A549 (cell line): ENCODE data around the gene FYB1. TPM values are rescaled to one million over a fixed set of nuclear protein-coding genes. Genes with fewer than 3 reads are reported as not detected.

ENCODE experiments used
- ATAC-seq, 2 experiments: fragments of 200-7000 bp in 1 of 2; fragments of >200 bp in 1 of 2; cut with Nextera tagmentation in 1 of 2; cut with Tn5 transposase in 1 of 2; 3 replicates each; pipeline versions ENCODE4 v1.8.0 to v1.9.1; 2018 to 2020; ENCODE audit warnings: mild to moderate bottlenecking in 1 of 2, moderate library complexity in 1 of 2
- CTCF ChIA-PET: fragments of 300-600 bp; sonication (Branson Sonifier 250); formaldehyde crosslinking; extraction: SDS; loops from one replicate; lab custom pipeline; 2021; ENCODE audit warnings: antibody characterized with exemption, inconsistent platforms; lab: Yijun Ruan, JAX
- POLR2A ChIA-PET: fragments of 350-600 bp; formaldehyde crosslinking; extraction: SDS; loops from one replicate; lab custom pipeline; 2021; ENCODE audit warnings: antibody characterized with exemption, inconsistent platforms; lab: Yijun Ruan, JAX
- DNase-seq, 2 experiments: peaks; one replicate each; pipeline versions ENCODE4 v3.0.0 to v3.0.0-alpha.2; 2011 to 2016; ENCODE audit warnings: low read depth in 1 of 2, low spot score in 1 of 2
- FAIRE-seq: peaks from 2 replicates; lab custom pipeline; 2011; peaks lifted over from hg19 to GRCh38; lab: Jason Lieb, UNC
- H3K27ac ChIP-seq, 2 experiments: fragments of >200 bp; sonication (Bioruptor Twin); formaldehyde crosslinking; 3 replicates each; pipeline ENCODE4 v1.5.1; 2016 to 2017
- H3K4me1 ChIP-seq: fragments of >200 bp; sonication (Bioruptor Twin); formaldehyde crosslinking; 3 replicates; pipeline ENCODE4 v1.6.1; 2016
- H3K4me2 ChIP-seq: fragments of >200 bp; sonication (Bioruptor Twin); formaldehyde crosslinking; 3 replicates; pipeline ENCODE4 v1.6.1; 2016
- H3K4me3 ChIP-seq: fragments of >200 bp; sonication (Bioruptor Twin); formaldehyde crosslinking; 3 replicates; pipeline ENCODE4 v1.5.1; 2016
- H3K9me3 ChIP-seq: fragments of >200 bp; sonication (Bioruptor Twin); formaldehyde crosslinking; 3 replicates; pipeline ENCODE4 v1.6.1; 2016
- CEBPB ChIP-seq, 2 experiments: fragments of >200 bp in 1 of 2; sonication (Bioruptor Twin) in 1 of 2; formaldehyde crosslinking in 1 of 2; IDR thresholded peaks; 2 replicates each; pipeline ENCODE4 v1.6.1; 2012 to 2016
- CTCF ChIP-seq: fragments of >200 bp; sonication (Bioruptor Twin); formaldehyde crosslinking; IDR thresholded peaks from 3 replicates; pipeline ENCODE4 v1.5.1; 2016
- E2F6 ChIP-seq: IDR thresholded peaks from 2 replicates; pipeline ENCODE4 v1.6.1; 2012; ENCODE audit warnings: low read depth, borderline replicate concordance
- FOSB ChIP-seq: fragments of 250-450 bp; sonication (Bioruptor Pico); IDR thresholded peaks from 2 replicates; pipeline ENCODE4 v1.5.0; 2020; ENCODE audit warnings: mild to moderate bottlenecking, moderate library complexity
- GATA3 ChIP-seq: IDR thresholded peaks from 2 replicates; pipeline ENCODE4 v1.6.1; 2012; ENCODE audit warnings: borderline replicate concordance
- HES2 ChIP-seq: fragments of >200 bp; sonication (Bioruptor Twin); formaldehyde crosslinking; IDR thresholded peaks from 2 replicates; pipeline ENCODE4 v1.6.1; 2016
- HEYL ChIP-seq: fragments of 250-450 bp; sonication (Bioruptor Pico); IDR thresholded peaks from 2 replicates; pipeline ENCODE4 v1.8.0; 2021; ENCODE audit warnings: mild to moderate bottlenecking, moderate library complexity
- HOXA7 ChIP-seq: fragments of 250-450 bp; sonication (Bioruptor Pico); IDR thresholded peaks from 2 replicates; pipeline ENCODE4 v1.5.0; 2020; ENCODE audit warnings: mild to moderate bottlenecking, moderate library complexity
- HOXB13 ChIP-seq: fragments of 250-450 bp; sonication (Bioruptor Pico); IDR thresholded peaks from 2 replicates; pipeline ENCODE4 v1.5.0; 2020; ENCODE audit warnings: low read depth, mild to moderate bottlenecking, moderate library complexity
- JUN ChIP-seq, 2 experiments: fragments of >200 bp; sonication (Bioruptor Twin); formaldehyde crosslinking; IDR thresholded peaks; 2 replicates in 1 of 2; 3 replicates in 1 of 2; pipeline ENCODE4 v1.6.1; 2016 to 2017
- JUNB ChIP-seq: fragments of >200 bp; sonication (Bioruptor Twin); formaldehyde crosslinking; IDR thresholded peaks from 2 replicates; pipeline ENCODE4 v1.6.1; 2016
- KDM1A ChIP-seq: fragments of 200-600 bp; sonication (generic); IDR thresholded peaks from 2 replicates; pipeline ENCODE4 v1.6.1; 2016; ENCODE audit warnings: low read depth, mild to moderate bottlenecking
- MAFK ChIP-seq: fragments of 450-650 bp; IDR thresholded peaks from 2 replicates; pipeline ENCODE4 v1.6.1; 2014; ENCODE audit not compliant: partially characterized antibody
- MAZ ChIP-seq: fragments of 150-350 bp; IDR thresholded peaks from 2 replicates; pipeline ENCODE4 v1.6.1; 2014; ENCODE audit warnings: antibody characterized with exemption, low read depth, low read length, borderline replicate concordance
- NPAS2 ChIP-seq: fragments of 250-450 bp; sonication (Bioruptor Pico); IDR thresholded peaks from 2 replicates; pipeline ENCODE4 v1.8.0; 2022; ENCODE audit warnings: mild to moderate bottlenecking, moderate library complexity, borderline replicate concordance
- PBX3 ChIP-seq: IDR thresholded peaks from 2 replicates; pipeline ENCODE4 v1.6.1; 2012
- POLR2A ChIP-seq: IDR thresholded peaks from 2 replicates; pipeline ENCODE4 v1.6.1; 2012; ENCODE audit warnings: mild to moderate bottlenecking, low read length
- RAD21 ChIP-seq, 2 experiments: fragments of >200 bp in 1 of 2; sonication (Bioruptor Twin) in 1 of 2; formaldehyde crosslinking in 1 of 2; IDR thresholded peaks in 1 of 2; conservative IDR thresholded peaks in 1 of 2; 2 replicates in 1 of 2; 3 replicates in 1 of 2; pipeline ENCODE4 v1.6.1; 2012 to 2018; ENCODE audit warnings: inconsistent platforms in 1 of 2
- RARB ChIP-seq: fragments of 250-450 bp; sonication (Bioruptor Pico); IDR thresholded peaks from 2 replicates; pipeline ENCODE4 v1.8.0; 2021; ENCODE audit warnings: mild to moderate bottlenecking, moderate library complexity
- RCOR1 ChIP-seq: fragments of 150-350 bp; IDR thresholded peaks from 2 replicates; pipeline ENCODE4 v1.6.1; 2014; ENCODE audit warnings: antibody characterized with exemption, low read length, low read depth
- REST ChIP-seq: fragments of 200-600 bp; sonication (generic); IDR thresholded peaks from 2 replicates; pipeline ENCODE4 v1.6.1; 2016; ENCODE audit warnings: antibody characterized with exemption, mild to moderate bottlenecking, moderate library complexity
- RFX5 ChIP-seq: fragments of 450-650 bp; IDR thresholded peaks from 2 replicates; pipeline ENCODE4 v1.7.1; 2014; ENCODE audit warnings: antibody characterized with exemption, mild to moderate bottlenecking, moderate library complexity
- RNF2 ChIP-seq: fragments of 200-600 bp; sonication (generic); IDR thresholded peaks from 2 replicates; pipeline ENCODE4 v1.6.1; 2016; ENCODE audit warnings: low read depth, mild to moderate bottlenecking, antibody characterized with exemption, moderate library complexity, borderline replicate concordance
- TFCP2L1 ChIP-seq: fragments of 250-450 bp; sonication (Bioruptor Pico); IDR thresholded peaks from 2 replicates; pipeline ENCODE4 v1.5.0; 2021; ENCODE audit warnings: mild to moderate bottlenecking
- TP53 ChIP-seq: fragments of 250-450 bp; sonication (Bioruptor Pico); IDR thresholded peaks from 2 replicates; pipeline ENCODE4 v1.5.0; 2021; ENCODE audit warnings: mild to moderate bottlenecking, moderate library complexity
- ZC3H11A ChIP-seq: fragments of 450-650 bp; IDR thresholded peaks from 2 replicates; pipeline ENCODE4 v1.6.1; 2014; ENCODE audit warnings: antibody characterized with exemption, mild to moderate bottlenecking
- WGBS: methylation state at CpG from one replicate; pipeline ENCODE4 v1.1.6; 2017; ENCODE audit errors: missing lambda C conversion rate; 5-methylcytosine and 5-hydroxymethylcytosine counted together
- polyA plus RNA-seq, 4 experiments: library from polyadenylated mRNA; depleted of rRNA in 3 of 4; stranded (reverse); fragments of >200 nt; fragmentation: RNase III in 1 of 4; extraction: RNeasy Plus Mini Kit Qiagen cat#74134 plus additional on column Dnase treatment in 1 of 4; gene quantifications; 2 replicates in 3 of 4; 3 replicates in 1 of 4; pipeline ENCODE4 v1.2.3, GENCODE V29; 2011 to 2017

The FYB1 gene
- polyA plus RNA-seq, 2 of the 4 experiments (the other 2 are of a cell fraction), result 7.4 to 34.6 TPM

- peak overlapping the region; percentile 70 for H3K4me2 ChIP-seq
- FAIRE-seq, result no peak
- CTCF ChIA-PET, result interaction anchor here (1.0 to 5.9 kb wide), 4 partner anchors 12 to 126 kb away, joined by 3 to 45 read pairs (median 4); no protein-coding TSS in a partner anchor
- H3K27ac ChIP-seq, result peak overlapping the region; percentile 81 to 84
- no peak for DNase-seq
- POLR2A ChIA-PET, result no interaction called here
- 80% methylated on average over 7 of the region's 7 CpGs for WGBS
- H3K4me1 ChIP-seq, result peaks cover 21% of the 10 kb centered on the region
- H3K9me3 ChIP-seq, result peaks cover 26% of the 10 kb centered on the region; the same call in 2 of the 3 replicates
- TF ChIP-seq RAD21 (conservative IDR thresholded peaks at IDR 0.05 in 1 of 2, IDR thresholded peaks at IDR 0.05 in 1 of 2), result no peak
- no peak for TF ChIP-seq RNF2
- no peak for TF ChIP-seq HEYL (CRISPR knock-in tag)
- no peak for TF ChIP-seq NPAS2 (CRISPR knock-in tag)
- no peak for TF ChIP-seq HOXB13 (CRISPR knock-in tag)
- TF ChIP-seq TFCP2L1, result no peak
- no peak for TF ChIP-seq JUN (IDR thresholded peaks at IDR 0.05)
- TF ChIP-seq CEBPB (IDR thresholded peaks at IDR 0.05), result no peak
- TF ChIP-seq RCOR1, result no peak
- TF ChIP-seq HES2, result no peak
- no peak for TF ChIP-seq RARB (CRISPR knock-in tag)
- TF ChIP-seq MAFK, result no peak
- no peak for TF ChIP-seq PBX3
- no peak for TF ChIP-seq RFX5
- TF ChIP-seq TP53, result no peak
- no peak for TF ChIP-seq JUNB
- TF ChIP-seq FOSB, result no peak
- no peak for TF ChIP-seq CTCF
- TF ChIP-seq, all 56 proteins: peak for 0
- peak in 1 of 2 experiments; percentile 72; a peak in 5 of 6 replicates for ATAC-seq
- H3K4me3 ChIP-seq, result no peak overlapping the region
These were observed 127.3 kb downstream of the FYB1 start for GRCh38 chr5:39091940-39092580.

GRCh38 chr5:39083968-39084367 lies 135.4 kb downstream of the FYB1 start:
- no peaks in the 10 kb centered on the region for H3K9me3 ChIP-seq
- FAIRE-seq (peak; percentile 96), DNase-seq (no peak), ATAC-seq (no peak)
- H3K4me2 ChIP-seq, result no peak overlapping the region
- no peak overlapping the region for H3K4me3 ChIP-seq
- H3K27ac ChIP-seq, result no peak overlapping the region
- 93% methylated on average over 1 of the region's 1 CpG for WGBS
- POLR2A ChIA-PET, result no interaction called here
- CTCF ChIA-PET, result no interaction called here
- peaks cover 22% of the 10 kb centered on the region for H3K4me1 ChIP-seq
- TF ChIP-seq GATA3, result no peak
- no peak for TF ChIP-seq ZC3H11A
- no peak for TF ChIP-seq TP53
- no peak for TF ChIP-seq CTCF
- TF ChIP-seq POLR2A, result no peak
- TF ChIP-seq PBX3, result no peak
- TF ChIP-seq KDM1A, result no peak
- no peak for TF ChIP-seq E2F6
- TF ChIP-seq HOXA7 (CRISPR knock-in tag), result no peak
- TF ChIP-seq REST, result no peak
- no peak for TF ChIP-seq MAZ
